HL-60 (cell line): ENCODE data around the gene LSM5.
"Not testable (repeated sequence)": the region's sequence is repeated elsewhere in the genome, so short reads cannot be mapped to it uniquely, and the experiment has no call there.

ENCODE experiments used
- DNase-seq, 2 experiments: peaks; one replicate each; pipeline ENCODE4 v3.0.0-alpha.2; 2010 to 2020; ENCODE audit warnings: low read depth in 1 of 2, low spot score in 1 of 2
- H3K27ac ChIP-seq: fragments of 250-450 bp; sonication (Bioruptor Pico); replicated peaks from 2 replicates; pipeline ENCODE4 v1.5.1; 2020; ENCODE audit warnings: mild to moderate bottlenecking, moderate library complexity
- H3K27me3 ChIP-seq: fragments of 250-450 bp; sonication (Bioruptor Pico); 2 replicates; pipeline ENCODE4 v1.5.1; 2021; ENCODE audit warnings: mild to moderate bottlenecking, moderate library complexity; ENCODE audit not compliant: insufficient read depth, poor library complexity, severe bottlenecking
- H3K4me3 ChIP-seq: replicated peaks from 2 replicates; pipeline ENCODE4 v1.5.1; 2011; ENCODE audit warnings: mild to moderate bottlenecking, control low read depth, low read length; ENCODE audit not compliant: insufficient read depth
- GABPA ChIP-seq: IDR thresholded peaks from 2 replicates; pipeline ENCODE4 v1.6.1; 2012; ENCODE audit warnings: low read depth
- POLR2AphosphoS5 ChIP-seq: IDR thresholded peaks from 2 replicates; pipeline ENCODE4 v1.6.1; 2012; ENCODE audit warnings: low read depth
- SPI1 ChIP-seq: IDR thresholded peaks from 2 replicates; pipeline ENCODE4 v1.6.1; 2012; ENCODE audit warnings: low read depth, mild to moderate bottlenecking, borderline replicate concordance
- TF ChIP-seq, protein P1 (sequence below): IDR thresholded peaks from one replicate; pipeline ENCODE4 v1.5.1; 2011; ENCODE audit warnings: low read length, control low read depth, inconsistent platforms; ENCODE audit not compliant: insufficient read depth
- TF ChIP-seq, protein P2 (sequence below): IDR thresholded peaks from 2 replicates; pipeline ENCODE4 v1.6.1; 2012; ENCODE audit warnings: low read depth; ENCODE audit not compliant: insufficient replicate concordance

Gene LSM5

DNA sequence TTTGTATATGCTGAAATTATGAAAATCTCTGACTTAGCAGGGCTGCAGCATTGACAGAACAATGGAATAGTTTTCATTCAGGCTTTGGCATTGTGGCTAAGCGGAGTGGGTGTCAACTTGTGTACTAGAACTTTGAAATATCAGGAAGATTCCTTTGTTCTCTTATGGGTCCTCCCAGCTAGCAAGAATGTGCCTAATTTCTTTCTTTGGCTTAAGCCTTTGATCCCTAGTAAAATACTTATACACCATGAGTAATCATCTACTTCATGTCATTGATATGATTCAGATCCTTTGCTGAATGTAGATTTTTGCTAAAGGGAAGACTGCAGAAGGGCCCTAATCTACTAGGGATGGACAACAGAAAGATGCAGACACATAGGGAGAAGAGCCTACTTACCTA lies 11.3 kb upstream of the LSM5 start:
- no peak for DNase-seq
- Histone ChIP-seq H3K27me3 (no peaks in the 10 kb centered on the region), H3K27ac (peak overlapping the region; percentile 39), H3K4me3 (no peak overlapping the region)
- TF ChIP-seq GABPA (no peak), POLR2AphosphoS5 (no peak), SPI1 (no peak)
- TF ChIP-seq, protein P1, sequence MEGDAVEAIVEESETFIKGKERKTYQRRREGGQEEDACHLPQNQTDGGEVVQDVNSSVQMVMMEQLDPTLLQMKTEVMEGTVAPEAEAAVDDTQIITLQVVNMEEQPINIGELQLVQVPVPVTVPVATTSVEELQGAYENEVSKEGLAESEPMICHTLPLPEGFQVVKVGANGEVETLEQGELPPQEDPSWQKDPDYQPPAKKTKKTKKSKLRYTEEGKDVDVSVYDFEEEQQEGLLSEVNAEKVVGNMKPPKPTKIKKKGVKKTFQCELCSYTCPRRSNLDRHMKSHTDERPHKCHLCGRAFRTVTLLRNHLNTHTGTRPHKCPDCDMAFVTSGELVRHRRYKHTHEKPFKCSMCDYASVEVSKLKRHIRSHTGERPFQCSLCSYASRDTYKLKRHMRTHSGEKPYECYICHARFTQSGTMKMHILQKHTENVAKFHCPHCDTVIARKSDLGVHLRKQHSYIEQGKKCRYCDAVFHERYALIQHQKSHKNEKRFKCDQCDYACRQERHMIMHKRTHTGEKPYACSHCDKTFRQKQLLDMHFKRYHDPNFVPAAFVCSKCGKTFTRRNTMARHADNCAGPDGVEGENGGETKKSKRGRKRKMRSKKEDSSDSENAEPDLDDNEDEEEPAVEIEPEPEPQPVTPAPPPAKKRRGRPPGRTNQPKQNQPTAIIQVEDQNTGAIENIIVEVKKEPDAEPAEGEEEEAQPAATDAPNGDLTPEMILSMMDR = no peak
- TF ChIP-seq, protein P2, sequence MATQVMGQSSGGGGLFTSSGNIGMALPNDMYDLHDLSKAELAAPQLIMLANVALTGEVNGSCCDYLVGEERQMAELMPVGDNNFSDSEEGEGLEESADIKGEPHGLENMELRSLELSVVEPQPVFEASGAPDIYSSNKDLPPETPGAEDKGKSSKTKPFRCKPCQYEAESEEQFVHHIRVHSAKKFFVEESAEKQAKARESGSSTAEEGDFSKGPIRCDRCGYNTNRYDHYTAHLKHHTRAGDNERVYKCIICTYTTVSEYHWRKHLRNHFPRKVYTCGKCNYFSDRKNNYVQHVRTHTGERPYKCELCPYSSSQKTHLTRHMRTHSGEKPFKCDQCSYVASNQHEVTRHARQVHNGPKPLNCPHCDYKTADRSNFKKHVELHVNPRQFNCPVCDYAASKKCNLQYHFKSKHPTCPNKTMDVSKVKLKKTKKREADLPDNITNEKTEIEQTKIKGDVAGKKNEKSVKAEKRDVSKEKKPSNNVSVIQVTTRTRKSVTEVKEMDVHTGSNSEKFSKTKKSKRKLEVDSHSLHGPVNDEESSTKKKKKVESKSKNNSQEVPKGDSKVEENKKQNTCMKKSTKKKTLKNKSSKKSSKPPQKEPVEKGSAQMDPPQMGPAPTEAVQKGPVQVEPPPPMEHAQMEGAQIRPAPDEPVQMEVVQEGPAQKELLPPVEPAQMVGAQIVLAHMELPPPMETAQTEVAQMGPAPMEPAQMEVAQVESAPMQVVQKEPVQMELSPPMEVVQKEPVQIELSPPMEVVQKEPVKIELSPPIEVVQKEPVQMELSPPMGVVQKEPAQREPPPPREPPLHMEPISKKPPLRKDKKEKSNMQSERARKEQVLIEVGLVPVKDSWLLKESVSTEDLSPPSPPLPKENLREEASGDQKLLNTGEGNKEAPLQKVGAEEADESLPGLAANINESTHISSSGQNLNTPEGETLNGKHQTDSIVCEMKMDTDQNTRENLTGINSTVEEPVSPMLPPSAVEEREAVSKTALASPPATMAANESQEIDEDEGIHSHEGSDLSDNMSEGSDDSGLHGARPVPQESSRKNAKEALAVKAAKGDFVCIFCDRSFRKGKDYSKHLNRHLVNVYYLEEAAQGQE = no peak

DNA sequence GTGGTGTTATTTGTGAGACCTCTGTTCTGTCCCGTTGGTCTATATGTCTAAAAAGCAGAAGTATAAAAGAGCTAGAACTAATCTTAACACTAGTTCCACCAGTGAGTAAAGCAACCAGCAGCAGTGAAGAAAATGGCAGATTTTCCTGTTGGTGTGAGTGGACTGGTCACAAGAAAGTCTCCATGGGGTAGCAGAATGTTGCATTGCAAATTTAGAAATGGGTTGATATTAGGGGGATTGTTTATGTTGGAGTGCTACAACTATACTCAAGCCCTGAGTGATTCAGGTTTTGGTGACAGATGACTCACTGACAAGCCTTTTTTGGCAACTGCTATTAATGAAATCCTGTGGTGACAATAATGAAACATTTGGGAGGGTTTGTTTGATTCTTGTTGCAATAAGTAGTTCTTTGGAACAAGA lies 10.8 kb upstream of the LSM5 start:
- H3K4me3 ChIP-seq = no peak overlapping the region
- H3K27ac ChIP-seq = peak overlapping the region; percentile 39
- TF ChIP-seq, protein P1 = no peak
- TF ChIP-seq SPI1 (no peak), GABPA (no peak), POLR2AphosphoS5 (no peak; the same call in 1 of the 2 replicates)
- H3K27me3 ChIP-seq = no peaks in the 10 kb centered on the region
- DNase-seq = peak; percentile 42 to 65

DNA sequence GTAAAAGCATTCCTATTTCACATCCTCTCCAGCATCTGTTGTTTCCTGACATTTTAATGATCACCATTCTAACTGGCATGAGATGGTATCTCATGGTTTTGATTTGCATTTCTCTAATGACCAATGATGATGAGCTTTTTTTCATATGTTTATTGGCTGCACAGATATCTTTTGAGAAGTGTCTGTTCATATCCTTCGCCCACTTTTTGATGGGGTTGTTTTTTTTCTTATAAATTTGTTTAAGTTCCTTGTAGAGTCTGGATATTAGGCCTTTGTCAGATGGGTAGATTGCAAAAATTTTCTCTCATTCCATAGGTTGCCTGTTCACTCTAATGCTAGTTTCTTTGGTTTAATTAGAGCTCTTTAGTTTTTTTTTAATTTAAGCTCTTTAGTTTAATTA lies 10.0 kb upstream of the LSM5 start:
- H3K4me3 ChIP-seq, DNase-seq, H3K27me3 ChIP-seq: not testable (repeated sequence)
- peak overlapping the region; percentile 39 for H3K27ac ChIP-seq

DNA sequence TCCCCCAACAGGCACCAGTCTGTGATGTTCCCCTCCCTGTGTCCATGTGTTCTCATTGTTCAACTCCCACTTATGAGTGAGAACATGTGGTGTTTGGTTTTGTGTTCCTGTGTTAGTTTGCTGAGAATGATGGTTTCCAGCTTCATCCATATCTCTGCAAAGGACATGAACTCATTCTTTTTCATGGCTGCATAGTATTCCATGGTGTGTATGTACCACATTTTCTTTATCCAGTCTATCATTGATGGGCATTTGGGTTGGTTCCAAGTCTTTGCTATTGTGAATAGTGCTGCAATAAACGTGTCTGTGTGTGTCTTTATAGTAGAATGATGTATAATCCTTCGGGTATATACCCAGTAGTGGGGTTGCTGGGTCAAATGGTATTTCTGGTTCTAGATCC lies 9.6 kb upstream of the LSM5 start:
- not testable (repeated sequence) for H3K27ac ChIP-seq, H3K27me3 ChIP-seq, DNase-seq, H3K4me3 ChIP-seq

DNA sequence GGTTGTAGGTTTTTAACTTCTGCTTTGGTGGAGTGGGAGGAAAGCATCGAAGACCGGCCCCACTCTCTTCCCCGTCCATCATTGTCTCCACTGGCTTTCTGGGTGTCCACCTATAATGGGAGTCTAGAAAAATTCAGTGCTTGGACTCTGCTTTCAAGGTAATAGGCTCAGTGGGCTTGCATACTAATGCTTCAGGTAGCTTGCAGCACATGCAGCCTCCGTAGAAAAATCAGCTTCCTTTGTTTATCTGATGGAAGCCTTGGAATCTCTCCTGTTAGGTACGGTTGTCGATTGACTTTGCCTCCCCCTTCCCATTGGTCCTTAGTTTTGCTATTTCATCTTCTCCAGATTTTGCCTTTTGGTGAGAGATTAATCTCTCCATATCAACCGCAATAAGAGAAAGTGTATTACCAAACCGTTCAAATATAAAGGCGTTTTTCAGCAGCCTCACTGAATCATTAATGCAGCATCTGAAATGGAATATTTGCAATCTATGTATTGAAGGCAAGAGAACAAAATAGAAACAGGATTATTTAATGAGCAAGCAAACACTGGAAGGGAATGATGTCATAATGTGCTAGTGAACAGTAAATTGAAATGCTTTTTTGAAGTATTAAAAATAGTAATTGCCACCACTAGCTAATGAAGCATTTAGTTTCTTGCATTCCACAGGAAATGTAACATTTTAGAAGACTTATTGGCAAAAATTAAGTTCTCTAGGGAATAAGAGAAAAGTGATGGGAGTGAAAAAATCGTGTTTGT lies 6.1 kb upstream of the LSM5 start:
- no peaks in the 10 kb centered on the region for H3K27me3 ChIP-seq
- TF ChIP-seq, protein P2 = no peak
- TF ChIP-seq, protein P1 = no peak
- TF ChIP-seq SPI1 (no peak), POLR2AphosphoS5 (no peak), GABPA (no peak)
- H3K4me3 ChIP-seq = peak overlapping the region; percentile 85
- peak overlapping the region; percentile 99 for H3K27ac ChIP-seq
- DNase-seq = no peak
